C4-2B (cell line): ENCODE results near the gene TGFBR3.

Source experiments
- CTCF ChIP-seq: fragments of 450-650 bp; conservative IDR thresholded peaks from 2 replicates; pipeline ENCODE4 v1.5.1; 2017; ENCODE audit warnings: mild to moderate bottlenecking
- ZFX ChIP-seq: fragments of 450-650 bp; IDR thresholded peaks from 2 replicates; pipeline ENCODE4 v1.6.1; 2017

- TF ChIP-seq CTCF (no peak), ZFX (no peak)
Observed at GRCh38 chr1:91842056-91842455, 43.9 kb downstream of the TGFBR3 start.
